ENCODE measurements around the gene KATNAL1. TPM values are rescaled to one million over a fixed set of nuclear protein-coding genes. Genes with fewer than 3 reads are reported as not detected.

Gene KATNAL1
- polyA plus RNA-seq, 1 donor (not counting 4 experiments of a cell fraction or from before 2014, with no cell fraction given) = 10.1 TPM

DNA sequence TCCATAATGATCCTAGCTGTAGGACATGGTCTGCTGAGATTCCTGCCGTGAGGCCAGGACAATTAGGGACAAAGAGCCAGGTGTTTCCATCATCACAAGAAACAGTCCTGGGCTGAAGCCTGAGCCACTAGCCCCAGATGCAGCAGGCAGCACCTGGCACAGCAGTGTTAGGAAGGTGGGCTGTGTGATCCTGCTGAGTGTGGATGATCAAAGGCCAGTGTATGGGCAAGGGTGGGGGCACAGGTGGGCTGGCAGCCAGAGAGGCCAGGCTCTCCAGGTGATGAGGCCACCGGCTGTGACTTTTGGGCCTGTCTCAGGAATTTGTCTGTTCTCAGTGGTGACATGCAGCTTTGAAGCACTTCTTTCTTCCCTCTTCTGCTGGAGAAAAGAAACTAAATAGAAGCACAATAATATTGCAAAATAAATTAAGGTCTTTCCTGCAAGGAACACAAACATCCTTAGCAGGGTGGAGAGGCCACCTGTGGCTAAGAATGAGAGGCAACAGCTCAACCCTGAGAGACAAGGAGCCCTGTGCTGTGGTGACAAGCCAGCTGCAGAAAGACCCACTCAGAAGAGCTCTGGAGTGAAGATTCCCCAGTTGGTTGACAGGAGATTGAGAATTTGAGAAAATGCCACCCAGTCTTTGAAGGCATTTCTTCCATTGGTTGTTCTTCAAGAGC, 127.6 kb downstream of the KATNAL1 start:
- DNase-seq (ENCODE audit: low read depth, low spot score) = no peak
- H3K9me3 ChIP-seq (ENCODE audit: control insufficient read depth, low read depth, low read length) = no peaks in the 10 kb centered on the region
- no peak overlapping the region for H3K27ac ChIP-seq (ENCODE audit: control insufficient read depth, insufficient read depth, low read length)
- H3K36me3 ChIP-seq (ENCODE audit: control insufficient read depth in 2 of 2, extremely low read depth in 1 of 2, insufficient read depth in 2 of 2, low read length in 2 of 2) = no peaks in the 10 kb centered on the region
- no peaks in the 10 kb centered on the region for H3K4me1 ChIP-seq (ENCODE audit: control insufficient read depth, extremely low read depth, insufficient read depth, low read length)
- H2AFZ ChIP-seq (ENCODE audit: control insufficient read depth, low read length) = no peak overlapping the region
- no peak overlapping the region for H3K4me2 ChIP-seq (ENCODE audit: control insufficient read depth, extremely low read depth, insufficient read depth, low read depth, low read length)
- no peaks in the 10 kb centered on the region for H4K20me1 ChIP-seq (ENCODE audit: control insufficient read depth, extremely low read depth, insufficient read depth, low read length)
- FAIRE-seq = no peak
- dilution Hi-C loops (cut with MboI; ENCODE audit: extremely low pct_ligation_motif_present, low sequenced_read_pairs) = no loop called here
- H3K9me1 ChIP-seq (ENCODE audit: control insufficient read depth, extremely low read depth, insufficient read depth, low read length) = no peaks in the 10 kb centered on the region
- TF ChIP-seq, protein P1, sequence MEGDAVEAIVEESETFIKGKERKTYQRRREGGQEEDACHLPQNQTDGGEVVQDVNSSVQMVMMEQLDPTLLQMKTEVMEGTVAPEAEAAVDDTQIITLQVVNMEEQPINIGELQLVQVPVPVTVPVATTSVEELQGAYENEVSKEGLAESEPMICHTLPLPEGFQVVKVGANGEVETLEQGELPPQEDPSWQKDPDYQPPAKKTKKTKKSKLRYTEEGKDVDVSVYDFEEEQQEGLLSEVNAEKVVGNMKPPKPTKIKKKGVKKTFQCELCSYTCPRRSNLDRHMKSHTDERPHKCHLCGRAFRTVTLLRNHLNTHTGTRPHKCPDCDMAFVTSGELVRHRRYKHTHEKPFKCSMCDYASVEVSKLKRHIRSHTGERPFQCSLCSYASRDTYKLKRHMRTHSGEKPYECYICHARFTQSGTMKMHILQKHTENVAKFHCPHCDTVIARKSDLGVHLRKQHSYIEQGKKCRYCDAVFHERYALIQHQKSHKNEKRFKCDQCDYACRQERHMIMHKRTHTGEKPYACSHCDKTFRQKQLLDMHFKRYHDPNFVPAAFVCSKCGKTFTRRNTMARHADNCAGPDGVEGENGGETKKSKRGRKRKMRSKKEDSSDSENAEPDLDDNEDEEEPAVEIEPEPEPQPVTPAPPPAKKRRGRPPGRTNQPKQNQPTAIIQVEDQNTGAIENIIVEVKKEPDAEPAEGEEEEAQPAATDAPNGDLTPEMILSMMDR (optimal IDR thresholded peaks at IDR 0.05 in 1 of 3, IDR thresholded peaks at IDR 0.05 in 1 of 3, conservative IDR thresholded peaks at IDR 0.05 in 1 of 3; ENCODE audit: extremely low read depth in 1 of 3, insufficient read depth in 2 of 3, low read length in 3 of 3) = no peak
- TF ChIP-seq EZH2 (IDR thresholded peaks at IDR 0.05; ENCODE audit: low read length) = no peak
- H3K4me3 ChIP-seq (ENCODE audit: control insufficient read depth in 2 of 3, extremely low read depth in 1 of 3, insufficient read depth in 2 of 3, low read depth in 1 of 3, low read length in 3 of 3) = no peak overlapping the region
- no peaks in the 10 kb centered on the region for H3K27me3 ChIP-seq (ENCODE audit: control insufficient read depth, extremely low read depth, insufficient read depth, low read length)
- H3K9ac ChIP-seq (ENCODE audit: control insufficient read depth, extremely low read depth, insufficient read depth, low read length) = no peak overlapping the region
- no peaks in the 10 kb centered on the region for H3K79me2 ChIP-seq (ENCODE audit: control insufficient read depth, insufficient read depth, low read length)

DNA sequence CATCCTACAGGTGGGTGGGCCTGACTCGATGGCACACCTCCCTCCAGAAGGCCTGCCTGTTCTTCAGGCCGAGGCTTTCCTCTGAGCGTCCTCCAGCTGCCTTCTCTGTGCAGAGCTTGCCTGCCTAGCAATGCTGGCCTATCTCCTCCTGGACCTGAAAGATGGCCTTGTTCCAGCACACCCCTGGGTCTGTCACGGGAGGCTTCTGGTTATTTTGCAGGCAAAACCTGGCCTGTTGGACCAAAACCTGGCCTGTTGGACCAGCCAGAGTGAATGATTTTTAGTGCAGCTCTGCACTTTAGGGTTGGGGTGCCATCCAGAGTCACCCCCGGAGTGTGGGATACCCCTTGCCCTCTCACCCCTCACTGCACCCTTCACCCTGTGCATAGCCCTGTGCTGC, 128.4 kb downstream of the KATNAL1 start:
- DNase-seq (ENCODE audit: low read depth, low spot score) (no peak), FAIRE-seq (no peak)
- H3K27ac ChIP-seq (ENCODE audit: control insufficient read depth, insufficient read depth, low read length) = no peak overlapping the region
- H4K20me1 ChIP-seq (ENCODE audit: control insufficient read depth, extremely low read depth, insufficient read depth, low read length) = no peaks in the 10 kb centered on the region
- no peak overlapping the region for H2AFZ ChIP-seq (ENCODE audit: control insufficient read depth, low read length)
- H3K9me3 ChIP-seq (ENCODE audit: control insufficient read depth, low read depth, low read length) = no peaks in the 10 kb centered on the region
- dilution Hi-C loops (cut with MboI; ENCODE audit: extremely low pct_ligation_motif_present, low sequenced_read_pairs) = no loop called here
- no peaks in the 10 kb centered on the region for H3K36me3 ChIP-seq (ENCODE audit: control insufficient read depth in 2 of 2, extremely low read depth in 1 of 2, insufficient read depth in 2 of 2, low read length in 2 of 2)
- H3K4me1 ChIP-seq (ENCODE audit: control insufficient read depth, extremely low read depth, insufficient read depth, low read length) = no peaks in the 10 kb centered on the region
- no peak overlapping the region for H3K4me3 ChIP-seq (ENCODE audit: control insufficient read depth in 2 of 3, extremely low read depth in 1 of 3, insufficient read depth in 2 of 3, low read depth in 1 of 3, low read length in 3 of 3)
- H3K9ac ChIP-seq (ENCODE audit: control insufficient read depth, extremely low read depth, insufficient read depth, low read length) = no peak overlapping the region
- no peak overlapping the region for H3K4me2 ChIP-seq (ENCODE audit: control insufficient read depth, extremely low read depth, insufficient read depth, low read depth, low read length)
- no peaks in the 10 kb centered on the region for H3K79me2 ChIP-seq (ENCODE audit: control insufficient read depth, insufficient read depth, low read length)
- TF ChIP-seq, protein P1 (optimal IDR thresholded peaks at IDR 0.05 in 1 of 3, IDR thresholded peaks at IDR 0.05 in 1 of 3, conservative IDR thresholded peaks at IDR 0.05 in 1 of 3; ENCODE audit: extremely low read depth in 1 of 3, insufficient read depth in 2 of 3, low read length in 3 of 3) = no peak
- TF ChIP-seq EZH2 (IDR thresholded peaks at IDR 0.05; ENCODE audit: low read length) = no peak
- H3K27me3 ChIP-seq (ENCODE audit: control insufficient read depth, extremely low read depth, insufficient read depth, low read length) = no peaks in the 10 kb centered on the region
- H3K9me1 ChIP-seq (ENCODE audit: control insufficient read depth, extremely low read depth, insufficient read depth, low read length) = no peaks in the 10 kb centered on the region
